ENCODE results near the gene ARHGEF17.

- no peak for TF ChIP-seq POLR2A (IDR thresholded peaks at IDR 0.05; ENCODE audit: low read length)
- no peak for TF ChIP-seq GATA1 (IDR thresholded peaks at IDR 0.05; ENCODE audit: low read depth, low read length)
These were observed 10.4 kb upstream of the ARHGEF17 start for GRCh38 chr11:73297702-73298101.

All from erythroblast (primary cell).